GM21381 (cell line): Measurements from ENCODE around the gene CAPN15.

ENCODE experiments used
- ATAC-seq: cut with Tn5 transposase; IDR thresholded peaks from one replicate; pipeline ENCODE4 v1.9.1; 2021; ENCODE audit warnings: mild to moderate bottlenecking, moderate library complexity; ENCODE audit not compliant: unreplicated experiment

Gene CAPN15

DNA sequence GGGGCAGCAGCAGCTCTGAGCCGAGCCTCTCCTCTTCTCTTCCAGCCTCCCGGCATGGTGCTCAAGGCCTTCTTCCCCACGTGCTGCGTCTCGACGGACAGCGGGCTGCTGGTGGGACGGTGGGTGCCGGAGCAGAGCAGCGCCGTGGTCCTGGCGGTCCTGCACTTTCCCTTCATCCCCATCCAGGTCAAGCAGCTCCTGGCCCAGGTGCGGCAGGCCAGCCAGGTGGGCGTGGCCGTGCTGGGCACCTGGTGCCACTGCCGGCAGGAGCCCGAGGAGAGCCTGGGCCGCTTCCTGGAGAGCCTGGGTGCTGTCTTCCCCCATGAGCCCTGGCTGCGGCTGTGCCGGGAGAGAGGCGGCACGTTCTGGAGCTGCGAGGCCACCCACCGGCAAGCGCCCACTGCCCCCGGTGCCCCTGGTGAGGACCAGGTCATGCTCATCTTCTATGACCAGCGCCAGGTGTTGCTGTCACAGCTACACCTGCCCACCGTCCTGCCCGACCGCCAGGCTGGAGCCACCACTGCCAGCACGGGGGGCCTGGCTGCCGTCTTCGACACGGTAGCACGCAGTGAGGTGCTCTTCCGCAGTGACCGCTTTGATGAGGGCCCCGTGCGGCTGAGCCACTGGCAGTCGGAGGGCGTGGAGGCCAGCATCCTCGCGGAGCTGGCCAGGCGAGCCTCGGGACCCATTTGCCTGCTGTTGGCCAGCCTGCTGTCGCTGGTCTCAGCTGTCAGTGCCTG lies 46.7 kb downstream of the CAPN15 start:
- no peak for ATAC-seq

DNA sequence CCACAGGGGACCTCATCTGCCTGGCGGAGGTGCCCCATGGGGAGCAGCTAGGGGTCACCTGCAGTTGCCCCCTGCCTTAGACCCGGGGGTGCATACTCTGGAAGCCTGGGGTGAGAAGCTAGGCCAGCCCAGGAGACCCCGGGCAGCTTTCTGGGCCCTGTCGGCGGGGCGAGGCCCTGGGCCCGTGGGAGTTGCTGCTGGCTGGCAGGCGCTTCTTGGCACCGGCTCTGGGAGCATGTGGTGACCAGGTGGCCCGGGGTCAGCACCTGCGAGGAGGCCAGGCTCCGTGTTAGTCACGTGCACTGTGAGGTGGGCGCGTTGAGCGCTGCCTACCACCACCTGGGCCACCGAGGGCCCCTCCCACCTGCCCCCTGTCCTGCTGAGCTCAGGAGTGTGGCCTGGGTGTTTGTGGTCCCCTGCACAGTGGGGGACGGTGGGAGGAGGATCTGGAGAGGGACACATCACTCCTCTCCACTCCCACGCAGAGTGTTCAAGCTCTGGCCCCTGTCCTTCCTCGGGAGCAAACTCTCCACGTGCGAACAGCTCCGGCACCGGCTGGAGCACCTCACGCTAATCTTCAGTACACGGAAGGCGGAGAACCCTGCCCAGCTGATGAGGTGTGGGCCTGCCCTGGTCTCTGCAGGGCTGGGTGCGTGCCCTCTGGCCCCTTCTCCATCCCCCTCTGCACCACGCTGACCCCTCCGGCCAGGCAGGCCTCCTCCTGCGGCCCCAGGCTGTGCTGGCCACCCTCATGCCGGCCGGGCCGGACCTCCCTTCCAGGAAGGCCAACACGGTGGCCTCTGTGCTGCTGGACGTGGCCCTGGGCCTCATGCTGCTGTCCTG lies 48.1 kb downstream of the CAPN15 start:
- ATAC-seq: no peak

DNA sequence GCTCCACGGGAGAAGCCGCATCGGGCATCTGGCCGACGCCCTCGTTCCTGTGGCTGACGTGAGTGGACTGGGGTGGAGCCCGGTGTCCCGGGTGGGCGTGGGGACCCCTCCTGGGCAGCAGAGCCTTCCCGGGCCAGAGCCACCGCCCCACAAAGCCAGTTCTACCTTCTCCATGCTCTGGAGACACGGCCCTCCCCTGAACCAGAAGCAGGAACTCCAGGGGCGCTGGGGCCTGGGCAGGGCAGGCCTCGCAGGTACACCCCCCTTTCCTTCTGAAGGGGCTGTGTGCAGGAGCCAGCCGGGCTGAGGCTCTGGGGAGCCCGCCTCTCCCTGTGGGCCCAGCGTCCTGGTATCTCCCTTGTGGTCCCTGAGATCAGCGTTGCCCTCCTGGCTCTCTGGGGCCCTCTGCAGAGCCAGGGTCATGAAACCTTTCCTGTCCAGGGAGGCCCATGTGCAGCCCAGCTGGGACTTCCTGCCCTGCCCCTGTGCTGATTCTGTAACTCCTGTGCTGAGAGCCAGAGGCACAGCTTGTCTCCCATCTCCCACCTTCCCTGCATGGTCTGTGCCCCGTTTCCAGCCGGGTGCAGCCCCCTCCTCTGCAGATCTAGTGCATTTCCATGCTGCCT lies 48.8 kb downstream of the CAPN15 start:
- no peak for ATAC-seq

DNA sequence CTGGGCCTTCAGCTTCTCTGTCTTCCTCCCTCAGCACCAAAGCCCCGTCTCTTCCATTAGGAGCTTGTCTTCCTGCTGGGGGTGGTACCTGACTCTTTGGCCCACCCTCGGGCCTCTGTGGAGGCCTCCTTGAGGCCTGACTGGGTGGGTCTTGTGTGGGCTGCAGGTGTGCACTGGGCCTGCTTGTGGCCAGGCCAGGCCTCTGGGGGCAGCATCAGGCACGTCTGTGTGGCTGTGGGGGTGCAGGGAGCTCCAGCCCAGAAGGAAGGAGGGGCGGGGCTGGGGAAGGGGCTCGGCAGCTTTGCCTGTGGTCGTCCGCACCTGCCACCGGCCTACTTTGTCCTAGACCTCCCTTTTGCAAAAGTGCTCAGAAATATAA lies 49.3 kb downstream of the CAPN15 start:
- no peak for ATAC-seq

DNA sequence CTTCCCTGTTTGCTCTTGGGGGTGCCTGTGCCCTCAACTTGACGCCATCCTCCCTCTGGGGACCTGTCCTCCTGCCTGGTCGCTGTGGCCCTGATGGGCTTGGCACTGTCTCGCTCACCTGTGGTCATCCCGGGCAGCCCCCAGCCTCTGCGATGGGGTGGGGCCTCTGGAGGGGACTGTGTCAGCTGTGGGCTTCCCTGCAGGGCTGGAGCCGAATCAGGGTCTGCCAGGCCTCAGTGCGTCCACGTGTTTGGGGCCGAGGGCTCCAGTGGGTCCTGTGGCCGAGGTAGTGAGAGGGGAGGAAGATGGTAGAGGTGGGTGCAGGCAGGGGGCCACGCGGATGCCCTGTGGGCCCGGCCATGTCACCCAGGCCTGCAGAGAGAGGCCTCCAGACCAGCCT lies 50.3 kb downstream of the CAPN15 start:
- no peak for ATAC-seq

DNA sequence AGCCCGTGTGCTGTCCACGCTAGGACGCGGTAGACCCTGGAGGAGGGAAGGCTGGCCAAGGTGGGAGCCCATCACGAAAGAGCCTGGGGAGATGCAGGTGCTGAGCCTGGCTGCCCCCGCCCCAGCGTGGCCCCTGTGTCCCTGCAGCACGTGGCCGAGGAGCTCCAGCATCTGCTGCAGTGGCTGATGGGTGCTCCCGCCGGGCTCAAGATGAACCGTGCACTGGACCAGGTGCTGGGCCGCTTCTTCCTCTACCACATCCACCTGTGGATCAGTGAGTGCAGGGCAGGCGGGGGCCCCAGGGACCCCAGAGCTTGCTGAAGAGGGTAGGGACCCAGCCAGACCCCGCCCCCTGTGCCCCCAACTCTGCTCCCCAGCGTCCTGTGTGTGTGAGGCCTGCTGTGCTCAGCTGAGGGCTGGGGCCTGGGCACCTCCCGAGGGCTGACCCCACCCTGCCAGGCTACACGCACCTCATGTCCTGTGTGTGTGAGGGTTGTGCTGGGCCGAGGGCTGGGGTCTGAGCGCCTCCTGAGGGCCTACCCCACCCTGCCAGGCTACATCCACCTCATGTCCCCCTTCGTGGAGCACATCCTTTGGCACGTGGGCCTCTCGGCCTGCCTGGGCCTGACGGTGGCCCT lies 50.8 kb downstream of the CAPN15 start:
- no peak for ATAC-seq

DNA sequence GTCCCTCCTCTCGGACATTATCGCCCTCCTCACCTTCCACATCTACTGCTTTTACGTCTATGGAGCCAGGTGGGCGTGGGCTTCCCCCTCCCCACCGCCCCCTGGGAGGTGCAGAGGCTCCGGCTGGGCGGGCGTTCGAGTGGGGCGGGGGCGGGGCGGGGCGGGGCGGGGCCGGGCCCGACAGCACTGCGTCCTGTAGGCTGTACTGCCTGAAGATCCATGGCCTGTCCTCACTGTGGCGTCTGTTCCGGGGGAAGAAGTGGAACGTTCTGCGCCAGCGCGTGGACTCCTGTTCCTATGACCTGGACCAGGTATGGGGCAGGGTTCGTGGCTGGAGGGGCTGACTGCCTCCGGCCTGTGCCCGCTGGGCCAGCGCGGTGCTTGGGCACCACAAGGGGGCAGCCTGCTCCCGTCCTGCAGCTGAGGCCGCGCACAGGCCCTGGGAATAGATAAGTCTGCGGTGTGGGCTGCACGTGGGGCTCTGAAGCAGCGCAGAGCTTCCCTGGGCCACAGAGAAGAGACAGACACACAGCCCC lies 51.4 kb downstream of the CAPN15 start:
- no peak for ATAC-seq

DNA sequence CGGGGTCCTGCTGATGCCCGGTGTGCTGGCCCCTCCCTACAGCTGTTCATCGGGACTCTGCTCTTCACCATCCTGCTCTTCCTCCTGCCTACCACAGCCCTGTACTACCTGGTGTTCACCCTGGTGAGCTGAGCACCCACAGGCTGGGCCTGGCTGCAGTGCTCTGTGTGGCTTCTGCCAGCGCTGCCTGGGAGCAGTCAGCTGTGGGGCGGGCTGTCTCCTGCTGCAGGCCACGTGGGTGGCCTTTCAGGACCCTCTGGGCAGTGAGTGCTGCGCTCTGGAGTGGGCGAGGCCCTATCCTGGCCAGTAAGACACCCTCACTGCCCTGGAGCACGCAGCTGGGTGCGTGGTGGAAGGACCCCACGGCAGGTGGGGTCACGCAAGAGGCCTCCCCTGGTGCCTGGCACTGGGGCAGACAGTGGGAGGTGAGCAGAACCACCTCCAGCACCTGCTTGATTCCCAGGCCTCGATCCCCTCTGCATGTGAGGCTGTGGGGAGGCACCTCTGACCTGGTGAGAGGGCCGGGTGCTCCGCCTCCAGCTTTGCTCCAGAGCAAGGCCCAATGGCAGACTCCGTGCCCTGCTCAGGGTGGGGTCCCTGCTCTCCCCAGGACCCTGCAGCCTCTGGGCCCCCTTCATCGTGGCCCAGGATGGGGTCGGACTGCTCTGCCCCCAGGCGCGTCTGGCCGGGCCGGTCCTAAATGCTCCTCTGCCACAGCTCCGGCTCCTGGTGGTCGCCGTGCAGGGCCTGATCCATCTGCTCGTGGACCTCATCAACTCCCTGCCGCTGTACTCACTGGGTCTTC lies 52.8 kb downstream of the CAPN15 start:
- ATAC-seq: no peak

DNA sequence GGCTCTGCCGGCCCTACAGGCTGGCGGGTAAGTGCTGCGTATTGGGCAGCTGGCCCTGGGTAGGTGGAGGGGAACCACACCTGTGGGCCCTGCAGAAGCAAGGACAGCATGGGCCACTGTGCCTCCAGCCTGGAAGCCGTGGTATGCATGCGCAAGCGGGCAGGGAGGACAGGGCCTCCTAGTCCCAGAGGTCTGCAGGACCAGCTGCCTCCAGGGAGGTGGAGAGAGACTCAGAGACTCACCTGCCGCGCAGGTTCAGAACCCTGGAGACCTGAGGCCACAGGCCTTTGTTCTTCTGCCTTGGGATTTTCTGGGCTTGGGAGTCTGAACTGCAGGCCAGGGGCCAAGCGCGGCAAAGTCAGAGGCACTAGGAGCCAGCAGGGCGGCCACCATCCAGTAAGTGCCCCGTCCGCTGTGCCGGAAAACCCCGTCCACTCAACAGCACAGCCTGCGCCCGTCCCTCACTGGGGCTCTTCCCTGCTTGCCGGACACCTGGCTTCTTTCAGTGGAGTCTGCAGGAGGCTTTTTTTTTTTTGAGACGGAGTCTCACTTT lies 53.5 kb downstream of the CAPN15 start:
- ATAC-seq: no peak

DNA sequence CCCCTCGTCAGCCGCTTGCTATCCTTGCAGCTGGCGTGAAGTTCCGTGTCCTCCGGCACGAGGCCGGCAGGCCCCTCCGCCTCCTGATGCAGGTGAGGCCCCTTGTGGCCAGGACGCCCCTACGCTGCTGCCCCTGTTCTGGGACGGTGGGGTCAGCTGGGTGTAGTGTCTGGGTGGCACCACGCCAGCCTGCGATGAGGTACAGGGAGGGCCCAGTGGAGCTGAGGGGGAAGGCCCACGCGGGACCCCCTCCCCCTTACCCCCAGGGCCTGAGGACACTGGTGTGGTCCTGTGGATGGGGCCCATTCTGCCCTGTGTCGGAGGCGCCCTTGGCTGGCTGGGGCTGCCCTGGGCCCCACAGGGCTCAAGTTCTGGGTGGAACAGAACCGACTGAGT lies 54.7 kb downstream of the CAPN15 start:
- ATAC-seq: no peak

DNA sequence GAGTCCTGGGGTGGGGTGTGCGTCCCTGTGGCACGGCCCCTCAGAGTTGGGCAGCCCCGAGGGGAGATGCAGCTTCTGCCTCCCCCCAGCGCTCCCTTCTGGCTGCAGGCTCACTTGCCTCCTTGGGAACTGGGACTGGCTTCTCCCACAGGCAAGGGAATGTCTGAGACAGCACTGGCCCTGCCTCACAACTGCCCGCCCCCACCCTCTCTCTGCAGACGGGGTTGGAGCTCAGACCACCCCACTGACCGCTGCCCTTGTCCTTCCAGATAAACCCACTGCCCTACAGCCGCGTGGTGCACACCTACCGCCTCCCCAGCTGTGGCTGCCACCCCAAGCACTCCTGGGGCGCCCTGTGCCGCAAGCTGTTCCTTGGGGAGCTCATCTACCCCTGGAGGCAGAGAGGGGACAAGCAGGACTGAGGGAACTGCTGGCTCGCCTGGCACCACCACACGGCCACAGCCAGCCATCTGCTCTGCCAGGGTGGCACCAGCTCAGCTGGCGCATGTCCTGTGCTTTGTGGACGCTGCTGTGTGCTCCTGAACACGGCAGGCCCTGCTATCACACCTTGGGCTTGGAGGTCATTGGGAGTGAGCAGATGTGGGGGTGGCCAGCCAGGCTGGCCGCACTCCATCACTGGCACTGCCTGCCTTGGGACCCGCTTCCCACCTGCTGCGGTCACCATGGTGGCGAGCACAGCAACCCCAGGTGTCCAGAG lies 55.3 kb downstream of the CAPN15 start:
- no peak for ATAC-seq

DNA sequence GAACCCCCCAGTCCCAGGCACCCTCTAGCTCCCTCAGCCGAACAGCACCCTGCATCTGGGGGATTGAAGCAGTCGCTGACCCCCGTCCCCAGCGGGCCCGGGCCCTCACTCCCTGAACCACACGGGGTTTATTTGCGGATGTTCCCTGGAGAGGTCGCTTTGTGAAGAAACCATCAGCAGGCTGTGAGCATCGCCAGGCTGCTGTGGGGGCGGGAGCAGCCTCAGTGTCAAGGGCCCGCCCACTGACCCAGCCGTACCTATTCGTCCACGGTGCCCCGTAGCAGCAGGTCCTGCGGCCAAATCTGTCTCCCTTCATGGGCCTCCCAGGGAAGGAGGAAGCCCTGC lies 55.9 kb downstream of the CAPN15 start:
- ATAC-seq: no peak

DNA sequence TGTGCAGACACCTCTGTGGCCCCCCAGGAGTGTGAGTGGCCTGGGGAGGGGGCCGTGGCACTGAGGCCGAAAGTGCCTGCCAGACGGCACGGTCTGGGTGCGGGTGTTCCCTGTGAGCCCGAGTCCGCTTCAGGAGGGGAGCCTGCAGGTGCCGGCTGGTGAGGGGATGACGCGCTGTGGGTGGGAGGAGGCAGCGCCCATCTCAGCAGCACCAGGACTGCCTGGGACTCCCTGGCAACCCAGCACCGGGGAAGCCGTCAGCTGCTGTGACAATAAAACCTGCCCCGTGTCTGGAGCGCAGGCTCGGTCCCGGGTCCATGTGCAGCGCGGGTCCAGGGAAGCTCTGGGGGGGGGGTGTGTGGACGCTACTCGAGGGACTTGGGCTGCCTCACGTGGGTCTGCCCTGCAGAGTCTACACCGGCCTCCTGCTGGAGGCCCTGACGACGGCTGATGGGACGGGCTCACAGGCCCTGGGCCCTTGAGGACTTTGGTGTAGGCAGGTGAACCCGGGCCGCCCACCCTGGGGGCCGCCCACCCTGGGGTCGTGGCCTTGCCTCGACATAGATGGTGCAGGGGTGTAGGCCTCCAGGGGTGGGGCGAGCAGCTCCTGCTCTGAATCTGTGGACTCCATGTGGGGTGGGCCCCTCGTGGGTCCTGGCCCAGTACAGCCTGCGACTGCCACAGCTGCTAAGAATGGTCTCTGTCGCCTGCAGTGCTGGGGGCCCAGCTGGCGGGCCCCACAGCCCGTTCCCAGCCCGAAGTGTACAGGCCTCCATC lies 56.5 kb downstream of the CAPN15 start:
- ATAC-seq: no peak

DNA sequence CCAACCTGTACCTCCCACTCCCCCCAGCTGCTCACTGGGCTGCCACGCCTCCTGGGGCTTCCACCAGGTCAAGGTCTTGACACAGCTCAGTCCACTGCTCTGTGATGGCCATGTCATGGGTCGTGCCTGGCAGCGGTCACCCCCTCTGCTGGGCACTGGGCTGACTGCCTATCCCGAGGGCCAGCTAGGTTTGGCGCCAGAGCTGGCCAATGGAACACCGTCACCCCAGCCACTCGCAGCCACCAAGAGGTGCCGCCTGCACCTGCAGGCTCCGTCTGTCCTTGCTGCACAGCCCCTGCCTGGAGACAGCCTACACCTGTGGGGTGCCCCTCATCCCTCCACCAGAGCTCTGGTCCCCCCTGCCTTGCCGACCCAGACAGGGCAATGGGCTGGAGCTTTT lies 57.8 kb downstream of the CAPN15 start:
- no peak for ATAC-seq

DNA sequence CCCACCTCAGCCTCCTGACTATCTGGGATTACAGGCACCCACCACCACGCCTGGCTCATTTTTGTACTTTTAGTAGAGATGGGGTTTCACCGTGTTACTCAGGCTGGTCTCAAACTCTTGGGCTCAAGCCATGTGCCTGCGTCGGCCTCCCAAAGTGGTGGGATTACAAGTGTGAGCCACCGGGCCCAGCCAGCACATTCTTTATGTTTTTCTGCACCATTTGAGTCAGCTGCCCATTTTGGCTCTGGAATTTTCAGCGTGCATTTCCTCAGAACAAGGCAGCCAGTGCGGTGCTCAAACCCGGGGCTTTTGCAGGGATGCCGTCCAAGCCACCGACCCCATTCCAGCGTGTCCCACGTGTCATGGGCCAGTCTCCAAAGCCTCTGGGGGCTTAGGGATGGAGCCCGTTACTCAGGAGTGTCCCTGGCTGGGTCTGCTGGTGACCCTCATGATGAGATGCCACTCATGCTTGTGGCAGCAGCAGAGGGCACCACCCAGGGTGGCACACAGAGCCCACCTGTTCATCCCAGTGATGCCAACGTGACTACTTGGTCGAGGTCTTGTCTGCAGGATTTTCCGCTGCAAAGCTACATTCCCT lies 58.6 kb downstream of the CAPN15 start:
- no peak for ATAC-seq

DNA sequence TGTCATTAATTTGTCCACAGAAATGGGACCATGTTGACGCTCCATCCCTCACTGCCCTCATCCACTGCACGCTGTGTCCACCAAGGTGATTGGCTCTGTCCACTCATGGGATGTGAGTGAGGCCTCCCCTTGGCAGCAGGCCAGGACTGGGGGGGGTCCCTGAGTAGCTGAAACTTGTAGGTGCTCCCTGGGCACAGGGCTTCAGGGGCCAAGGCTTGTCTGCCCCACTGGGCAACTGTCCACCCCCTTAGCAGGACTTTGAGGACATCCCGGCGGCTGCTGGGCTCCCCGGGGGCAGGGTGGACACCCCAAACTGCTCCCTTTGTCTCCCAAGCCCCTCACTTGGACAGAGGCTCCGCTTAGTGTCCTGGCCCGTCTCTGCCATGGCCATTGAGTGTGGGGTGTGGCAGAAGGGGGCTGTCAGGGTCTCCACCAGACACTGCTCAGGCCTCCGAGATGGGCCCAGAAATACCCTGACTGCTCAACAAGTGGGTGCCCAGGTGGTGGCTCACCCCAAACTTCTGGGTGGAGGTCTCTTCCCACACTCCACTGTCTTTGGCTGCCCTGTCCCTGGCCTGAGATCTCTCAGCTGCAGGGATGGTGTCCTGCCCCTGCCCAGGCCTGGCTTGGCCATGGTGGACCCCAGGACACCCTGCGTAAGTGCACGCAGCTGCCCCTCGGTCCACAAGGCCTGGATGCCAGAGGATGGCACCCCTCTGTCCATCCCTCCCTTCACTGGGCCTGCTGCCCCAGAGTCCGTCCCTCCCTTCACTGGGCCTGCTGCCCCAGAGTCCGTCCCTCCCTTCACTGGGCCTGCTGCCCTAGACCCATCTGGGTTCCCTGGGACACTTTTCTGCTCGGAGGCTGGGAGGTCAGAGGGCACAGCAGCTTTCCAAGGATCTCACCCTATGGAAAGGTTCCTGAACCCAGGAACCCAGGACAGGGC lies 59.4 kb downstream of the CAPN15 start:
- ATAC-seq: no peak

DNA sequence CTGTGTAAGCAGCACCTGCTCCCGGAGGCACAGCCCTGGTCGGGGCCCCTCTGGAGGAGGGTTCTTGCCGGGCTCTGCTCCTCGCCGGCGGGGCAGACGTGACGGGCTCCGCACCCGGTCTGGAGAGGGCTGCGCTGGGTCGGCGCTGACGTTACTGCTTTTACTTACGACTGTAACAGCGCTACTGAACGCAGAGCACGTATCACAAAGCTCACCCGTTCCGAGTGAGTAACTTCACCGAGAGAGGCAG lies 61.1 kb downstream of the CAPN15 start:
- peak; percentile 8 for ATAC-seq
